DMS53 treated with DMSO at 0.1 percent for 48 hours (cell line): ENCODE results near the gene FFAR2.
"Not testable (repeated sequence)": the region's sequence is repeated elsewhere in the genome, so short reads cannot be mapped to it uniquely, and the experiment has no call there.

Experiments used
- DNase-seq: peaks from one replicate; lab custom pipeline; 2025; ENCODE audit not compliant: unreplicated experiment; lab: John Stamatoyannopoulos, UW

The FFAR2 gene

DNA sequence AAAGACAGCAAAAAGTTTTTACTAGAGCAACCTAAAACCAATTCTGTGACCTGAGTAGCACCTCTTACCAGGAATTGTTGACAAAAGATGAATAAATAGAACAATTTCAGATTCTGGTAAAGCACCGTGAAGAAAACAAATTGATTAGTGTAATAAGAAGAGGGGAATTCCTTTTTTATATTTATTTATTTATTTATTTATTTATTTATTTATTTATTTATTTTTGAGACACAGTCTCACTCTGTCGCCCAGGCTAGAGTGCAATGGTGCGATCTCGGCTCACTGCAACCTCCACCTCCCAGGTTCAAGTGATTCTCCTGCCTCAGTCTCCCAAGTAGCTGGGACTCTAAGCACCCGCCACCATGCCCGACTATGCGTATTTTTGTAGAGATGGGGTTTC, 24.7 kb upstream of the FFAR2 start:
- not testable (repeated sequence) for DNase-seq

DNA sequence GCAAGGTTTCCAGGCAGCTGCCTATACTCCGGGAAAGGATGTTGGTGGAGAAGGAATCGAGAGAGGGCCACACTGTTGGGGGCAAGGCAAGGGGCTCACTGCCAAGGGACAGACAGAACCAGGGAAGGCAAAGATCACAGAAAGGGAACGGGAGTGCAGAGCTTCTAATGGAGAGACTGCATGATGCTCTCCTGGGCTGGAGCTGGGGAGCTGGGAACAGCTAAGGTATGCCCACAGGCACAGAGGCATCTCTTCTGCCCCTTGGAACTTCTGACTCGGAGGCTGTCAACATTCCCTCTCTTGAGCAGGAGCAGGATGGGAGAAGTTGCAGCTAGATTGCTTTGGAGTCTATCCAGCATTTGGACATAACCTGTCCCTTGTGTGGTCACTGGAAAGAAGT, 22.4 kb upstream of the FFAR2 start:
- no peak for DNase-seq

DNA sequence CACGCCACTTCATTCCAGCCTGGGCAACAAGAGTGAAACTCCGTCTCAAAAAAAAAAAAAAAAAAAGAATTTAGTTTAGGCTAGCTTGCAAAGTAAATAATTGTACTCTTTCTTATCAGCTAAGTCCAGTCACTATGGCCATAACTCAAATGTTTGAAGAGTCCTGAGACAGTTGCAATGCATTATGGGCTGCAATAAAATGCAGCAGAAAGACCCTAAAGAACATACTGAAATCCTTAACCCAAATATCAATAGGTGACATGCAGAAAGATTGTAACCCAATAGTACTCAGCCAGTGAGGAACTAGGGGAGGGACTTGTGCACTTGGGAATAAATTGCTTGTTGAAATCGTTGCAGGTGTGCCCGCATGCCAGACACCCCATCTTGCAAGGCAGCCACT, 20.9 kb upstream of the FFAR2 start:
- no peak for DNase-seq

DNA sequence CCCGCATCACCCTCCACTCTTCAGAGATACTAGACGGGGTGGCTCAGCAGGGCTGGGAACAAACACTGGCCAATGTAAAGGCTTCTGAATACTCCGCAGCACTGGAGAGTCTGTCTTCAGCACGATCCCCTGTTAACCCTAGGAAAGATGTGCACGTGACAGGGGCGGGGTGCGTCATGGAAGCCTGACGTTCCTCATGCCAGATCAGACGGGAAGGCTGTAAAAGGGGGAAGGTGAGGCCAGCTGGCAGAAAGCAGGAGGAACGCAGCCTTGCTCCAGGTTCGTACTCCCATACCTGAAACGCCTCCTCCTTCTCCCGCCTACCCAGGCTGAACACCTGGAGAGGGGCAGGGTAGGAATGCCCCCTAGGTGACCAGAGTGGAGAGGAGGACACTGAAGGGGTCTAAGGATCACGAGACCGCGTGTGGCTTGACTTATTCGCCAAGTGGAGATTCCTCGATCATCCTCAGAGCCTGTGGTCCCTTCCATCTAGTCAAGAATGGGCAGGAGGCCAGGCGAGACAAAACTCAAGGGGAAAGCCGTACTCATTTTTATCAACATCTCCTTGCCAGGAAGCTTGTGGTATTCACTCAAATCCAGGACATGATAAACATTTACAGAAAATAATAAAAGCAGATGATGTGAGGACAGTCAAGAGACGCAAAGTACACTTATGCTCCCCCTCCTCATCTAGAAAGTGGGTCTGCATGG, 18.2 kb upstream of the FFAR2 start:
- DNase-seq, result no peak

DNA sequence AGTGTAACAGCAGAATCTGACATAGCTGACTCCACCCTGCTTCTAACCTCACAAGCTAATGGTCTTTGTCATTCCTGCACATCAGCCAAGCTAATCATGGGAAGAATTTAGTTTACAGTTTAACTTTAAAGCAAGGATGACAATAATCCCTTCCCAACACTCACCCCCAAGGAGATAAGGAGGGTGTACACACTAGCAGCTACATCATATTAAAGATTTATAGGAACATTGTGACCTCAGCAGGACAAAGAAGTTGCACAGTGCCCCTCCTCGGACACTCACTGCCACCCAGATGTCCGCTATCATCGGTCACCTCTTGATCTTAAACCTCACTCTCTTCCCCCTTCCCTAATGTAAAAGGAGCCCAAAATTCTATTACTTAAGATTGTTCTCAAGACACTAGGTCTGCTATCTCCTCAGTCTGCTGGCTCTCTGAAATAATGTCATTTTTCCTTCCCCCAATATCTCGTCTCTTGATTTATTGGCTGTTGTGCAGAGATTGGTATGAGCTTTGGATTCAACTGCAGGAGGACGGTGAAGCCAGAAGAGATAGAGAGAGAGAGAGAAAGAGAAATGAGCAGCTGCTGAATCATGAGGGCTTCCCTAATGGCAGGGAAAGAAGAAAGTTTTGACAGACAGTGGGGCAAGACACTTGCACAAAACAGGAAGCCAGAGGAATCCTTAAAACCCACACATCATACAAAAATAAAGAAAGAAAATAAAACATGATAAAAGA, 17.5 kb upstream of the FFAR2 start:
- no peak for DNase-seq

DNA sequence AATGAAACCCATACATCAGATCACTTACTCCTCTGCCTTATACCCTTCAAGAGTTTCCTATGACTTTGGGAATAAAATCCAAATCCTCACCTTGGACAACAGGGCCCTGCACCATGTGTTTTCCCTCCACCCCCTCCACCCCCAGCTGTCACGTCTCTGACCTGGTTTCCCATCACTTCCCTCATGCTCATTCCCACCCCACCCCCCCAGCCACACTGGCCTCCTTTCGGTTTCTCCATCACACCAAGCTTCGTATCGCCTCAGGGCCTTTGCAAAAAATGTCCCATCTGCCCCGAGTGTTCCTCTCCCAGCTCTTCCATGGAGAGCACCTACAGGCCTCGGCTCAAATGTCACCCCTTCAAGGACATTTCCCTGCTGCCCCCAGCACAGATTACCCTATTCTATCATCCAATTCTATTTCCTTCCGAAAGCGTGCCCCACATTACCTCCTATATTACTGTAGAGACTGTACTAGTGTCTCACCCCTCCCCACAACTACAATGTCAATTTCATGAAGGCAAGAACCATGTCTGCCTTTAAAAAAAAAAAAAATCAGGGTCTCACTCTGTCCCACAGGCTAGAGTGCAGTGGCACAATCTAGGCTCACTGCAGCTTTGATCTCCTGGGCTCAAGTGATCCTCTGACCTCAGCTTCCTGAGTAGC, 16.8 kb upstream of the FFAR2 start:
- no peak for DNase-seq

DNA sequence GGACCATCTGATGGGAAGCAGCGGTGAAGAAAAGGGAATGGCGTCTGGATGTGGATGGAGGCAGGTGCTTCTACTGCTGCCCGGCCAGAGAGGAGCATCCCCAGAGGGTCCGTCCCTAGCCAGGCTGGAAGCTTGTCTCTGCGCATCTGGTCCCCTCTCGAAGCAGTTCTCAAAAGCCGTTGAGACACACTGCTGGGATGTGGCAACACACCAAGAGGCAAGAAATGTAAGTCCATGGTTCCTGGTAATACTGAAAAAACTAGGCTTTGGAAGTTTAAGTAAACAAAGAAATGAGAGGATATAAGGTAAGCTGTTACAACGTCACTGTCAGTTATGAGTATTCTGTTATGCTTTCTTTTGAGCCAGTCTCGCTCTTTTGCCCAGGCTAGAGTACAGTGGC, 15.1 kb upstream of the FFAR2 start:
- no peak for DNase-seq

DNA sequence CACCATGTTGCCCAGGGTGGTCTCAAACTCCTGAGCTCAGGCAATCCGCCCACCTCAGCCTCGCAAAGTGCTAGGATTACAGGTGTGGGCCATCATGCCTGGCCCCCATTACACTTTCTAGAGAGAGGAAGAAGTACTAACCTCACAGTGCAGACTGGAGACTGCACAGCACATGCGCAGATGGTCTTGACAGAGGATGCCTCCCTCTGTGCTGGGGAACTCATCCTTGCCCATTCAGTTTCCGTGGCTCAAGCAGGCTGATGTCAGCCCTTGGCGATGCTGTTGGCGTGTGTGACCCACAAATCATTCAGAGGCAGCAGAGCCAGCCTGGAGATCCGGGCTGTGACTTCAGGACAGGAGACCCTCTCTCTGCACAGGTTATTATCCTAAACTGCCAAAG, 14.6 kb upstream of the FFAR2 start:
- no peak for DNase-seq

DNA sequence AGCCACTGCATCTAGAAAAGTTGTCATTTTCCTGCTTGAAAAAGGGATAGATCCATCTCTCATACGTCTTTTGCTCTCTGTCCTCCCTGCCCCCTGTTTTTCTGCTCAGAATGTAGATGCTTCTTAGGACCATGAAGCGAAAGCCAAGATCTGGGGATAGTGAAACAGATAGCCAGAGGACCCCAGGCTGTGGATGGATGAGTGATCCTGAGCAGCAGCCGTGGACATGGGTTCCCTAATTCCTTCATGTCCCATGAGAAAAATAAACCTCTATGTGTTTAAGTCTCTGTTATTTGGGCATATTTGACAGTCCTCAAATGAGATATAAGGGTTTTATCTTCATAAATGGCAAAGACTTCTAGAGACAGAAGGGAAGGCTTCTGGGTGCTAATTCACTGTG, 12.2 kb upstream of the FFAR2 start:
- DNase-seq, result no peak

DNA sequence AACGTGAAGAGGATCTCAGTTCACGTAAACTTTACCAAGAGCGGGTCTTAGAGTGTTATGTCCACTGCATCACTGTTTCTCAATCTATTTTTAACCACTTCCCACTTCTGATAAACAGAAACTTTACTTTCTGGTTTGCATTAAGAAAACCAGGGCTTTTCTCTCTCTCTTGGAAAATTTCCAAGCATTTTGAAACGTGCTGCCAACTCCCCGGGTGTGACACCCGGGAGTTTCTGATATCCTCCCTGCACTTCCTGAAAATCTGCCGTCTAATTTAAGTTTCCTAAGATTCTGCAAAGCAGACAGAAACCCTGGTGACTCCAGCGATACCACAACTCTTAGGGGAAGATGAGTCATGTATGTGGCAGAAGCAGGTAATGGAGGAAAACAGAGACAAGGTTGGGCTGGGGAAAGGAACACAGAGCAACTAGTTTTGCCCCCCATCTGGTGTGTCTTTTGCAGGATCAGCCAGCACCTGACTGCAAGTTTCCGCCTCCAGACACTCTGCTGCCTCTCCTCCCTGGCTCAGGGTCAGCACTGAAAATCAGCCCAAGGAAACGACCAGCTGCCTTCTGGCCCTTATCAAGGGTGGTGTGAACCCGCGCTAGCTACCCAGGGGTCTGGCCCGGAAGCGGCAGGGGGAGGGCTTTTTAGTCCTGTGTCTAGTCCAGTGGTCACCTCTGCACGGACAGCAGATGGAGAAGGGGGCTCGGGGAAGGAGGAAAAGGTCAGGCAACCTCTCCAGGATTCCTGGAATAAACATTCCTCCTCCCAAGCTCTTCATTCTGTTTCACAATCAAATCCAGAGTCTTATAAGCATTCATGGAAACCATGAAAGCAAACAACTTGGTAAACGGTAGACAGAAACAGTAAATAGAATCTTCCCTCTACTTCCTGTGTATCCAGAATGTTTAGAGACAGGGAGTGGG, 11.3 kb upstream of the FFAR2 start:
- DNase-seq, result peak; percentile 63

DNA sequence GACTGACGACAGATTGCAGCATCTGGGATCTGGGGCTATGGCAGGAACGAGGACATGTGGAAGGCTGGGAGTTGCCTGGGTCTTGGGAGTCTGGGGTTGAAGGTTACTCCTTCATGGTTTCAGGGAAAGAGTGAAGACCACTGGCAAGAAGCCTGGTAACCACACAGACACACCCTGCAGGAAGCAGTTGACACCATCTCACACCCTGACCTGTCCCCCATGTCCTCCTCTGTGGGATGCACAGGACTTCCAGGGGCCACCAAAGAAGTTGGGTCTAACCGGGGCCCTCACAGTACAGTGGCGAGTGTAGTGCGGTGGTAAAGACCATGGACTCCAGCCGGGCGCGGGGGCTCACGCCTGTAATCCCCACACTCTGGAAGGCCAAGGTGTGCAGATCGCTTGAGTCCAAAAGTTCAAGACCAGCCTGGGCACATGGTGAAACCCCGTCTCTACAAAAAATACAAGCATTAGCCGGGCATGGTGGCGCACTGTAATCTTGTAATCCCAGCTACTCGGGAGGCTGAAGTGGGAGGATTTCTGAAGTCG, 10.6 kb upstream of the FFAR2 start:
- DNase-seq, result no peak

DNA sequence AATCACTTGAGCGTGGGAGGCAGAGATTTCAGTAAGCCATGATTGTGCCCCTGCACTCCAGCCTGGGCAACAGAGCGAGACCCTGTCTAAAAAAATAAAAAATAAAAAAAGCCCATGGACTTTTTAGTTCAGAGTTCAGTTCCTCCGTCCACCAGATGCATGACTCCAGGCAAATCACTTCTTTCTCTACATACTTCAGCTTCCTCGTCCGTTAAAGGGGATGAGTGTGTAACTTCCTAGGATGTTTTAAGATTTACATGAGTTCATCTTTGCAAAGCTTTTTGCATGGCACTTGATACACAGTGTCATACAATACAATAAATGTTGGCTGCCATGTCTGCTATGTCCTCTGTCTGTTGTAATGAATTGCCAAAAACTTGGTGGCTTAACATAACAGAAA, 10.0 kb upstream of the FFAR2 start:
- DNase-seq, result no peak

DNA sequence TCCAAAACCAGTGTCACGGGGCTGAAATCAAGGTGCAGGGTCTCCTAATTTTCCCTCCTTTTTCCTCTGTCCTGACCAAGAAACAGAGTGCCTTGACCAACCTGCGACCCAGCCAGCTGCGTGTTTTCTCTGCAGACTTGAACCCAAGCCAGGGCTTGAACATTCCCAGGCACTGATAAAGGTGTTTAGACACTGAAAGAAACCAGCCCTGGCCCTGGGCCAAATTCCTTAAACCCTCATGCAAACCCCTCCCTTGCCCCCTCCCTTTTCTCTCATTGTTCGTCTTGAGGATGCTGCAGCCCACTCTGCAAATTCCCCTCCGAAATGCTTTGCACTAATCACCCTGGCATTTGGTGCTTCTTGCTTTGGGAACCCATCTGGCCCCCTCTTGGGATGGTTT, 9.5 kb upstream of the FFAR2 start:
- DNase-seq, result no peak

DNA sequence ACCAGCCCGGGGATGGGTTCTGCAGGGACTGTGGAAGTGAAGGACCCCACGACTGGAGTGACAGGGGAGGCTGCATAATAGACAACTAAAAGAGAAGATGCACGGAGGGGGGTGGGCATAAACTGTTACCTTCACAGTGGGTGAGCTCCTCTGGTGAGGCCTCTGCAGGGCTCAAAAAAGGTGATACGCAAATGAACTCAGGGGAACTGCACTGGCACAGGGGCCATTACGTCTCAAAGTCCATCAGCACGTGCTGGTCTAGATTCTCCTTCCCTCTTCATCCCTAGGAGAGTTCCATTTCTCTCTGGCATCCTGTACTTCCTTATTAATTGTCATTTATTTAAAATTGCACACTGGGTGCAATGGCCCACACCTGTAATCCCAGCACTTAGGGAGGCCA, 8.1 kb upstream of the FFAR2 start:
- DNase-seq, result no peak

DNA sequence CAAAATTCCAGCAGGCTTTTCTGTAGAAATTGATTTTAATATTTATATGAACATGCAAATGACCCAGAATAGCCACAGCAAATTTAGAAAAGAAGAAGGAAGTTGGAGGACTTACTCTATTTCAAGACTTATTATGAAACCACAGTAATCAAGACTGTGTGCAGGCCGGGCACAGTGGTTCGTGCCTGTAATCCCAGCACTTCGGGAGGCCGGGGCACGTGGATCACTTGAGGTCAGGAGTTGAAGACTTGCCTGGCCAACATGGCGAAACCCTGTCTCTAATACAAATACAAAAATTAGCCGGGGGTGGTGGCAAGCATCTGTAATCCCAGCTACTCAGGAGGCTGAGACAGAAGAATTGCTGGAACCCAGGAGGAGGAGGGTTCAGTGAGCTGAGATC, 6.0 kb upstream of the FFAR2 start:
- DNase-seq, result no peak

DNA sequence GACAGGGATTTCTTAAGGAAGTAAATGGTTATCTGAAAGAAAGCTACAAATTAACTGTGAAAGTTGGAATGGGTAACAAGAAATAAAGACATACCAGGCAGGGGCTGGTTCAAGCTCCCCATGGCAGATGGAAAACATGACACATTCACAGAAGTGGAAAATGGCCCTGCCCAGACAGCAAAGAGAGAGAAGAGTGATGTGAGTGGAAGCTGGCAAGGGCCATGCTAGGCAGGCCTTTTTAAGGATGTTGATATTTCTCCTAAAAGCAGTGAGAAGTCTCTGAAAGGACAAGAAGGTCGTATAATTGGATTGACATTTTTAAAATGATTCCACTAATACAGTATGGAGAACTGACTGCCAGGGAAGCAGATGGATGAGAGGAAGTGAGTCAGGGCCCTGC, 3.3 kb upstream of the FFAR2 start:
- no peak for DNase-seq

DNA sequence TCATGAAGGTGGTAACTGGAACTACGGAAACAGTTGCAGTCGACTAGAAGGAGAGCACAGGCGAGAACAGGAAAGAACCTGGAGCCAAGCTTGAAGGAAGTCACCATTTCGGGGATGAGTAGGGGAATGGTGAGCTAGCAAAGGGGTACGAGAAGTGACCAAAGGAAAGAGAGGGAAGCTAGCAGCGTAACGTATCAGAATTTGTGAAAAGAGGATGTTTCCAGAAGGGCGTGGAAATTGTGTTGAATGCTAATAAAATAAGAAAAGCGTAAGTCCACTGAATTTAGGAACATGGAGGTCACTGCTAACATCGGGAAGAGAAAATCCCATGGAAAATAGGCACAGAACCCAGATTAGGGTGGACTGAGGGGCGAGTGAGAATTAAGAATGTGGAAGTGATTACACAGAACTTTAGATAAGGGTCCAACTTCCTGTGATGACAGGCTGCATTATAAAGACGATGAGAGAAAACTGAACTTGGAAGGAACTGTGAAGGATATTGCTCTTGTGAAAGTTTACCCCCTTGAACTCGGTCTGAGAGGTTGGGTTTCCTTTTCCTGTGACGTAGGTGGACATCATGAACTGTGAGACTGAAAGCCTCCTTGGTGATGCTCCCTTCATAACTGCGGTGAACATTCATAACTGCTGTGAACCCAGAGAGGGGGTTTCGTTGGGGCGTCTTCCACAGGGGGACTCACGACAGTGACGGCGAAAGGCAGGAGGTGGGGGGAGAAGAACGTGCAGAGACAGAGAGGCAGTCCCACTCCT, 2.0 kb upstream of the FFAR2 start:
- no peak for DNase-seq

DNA sequence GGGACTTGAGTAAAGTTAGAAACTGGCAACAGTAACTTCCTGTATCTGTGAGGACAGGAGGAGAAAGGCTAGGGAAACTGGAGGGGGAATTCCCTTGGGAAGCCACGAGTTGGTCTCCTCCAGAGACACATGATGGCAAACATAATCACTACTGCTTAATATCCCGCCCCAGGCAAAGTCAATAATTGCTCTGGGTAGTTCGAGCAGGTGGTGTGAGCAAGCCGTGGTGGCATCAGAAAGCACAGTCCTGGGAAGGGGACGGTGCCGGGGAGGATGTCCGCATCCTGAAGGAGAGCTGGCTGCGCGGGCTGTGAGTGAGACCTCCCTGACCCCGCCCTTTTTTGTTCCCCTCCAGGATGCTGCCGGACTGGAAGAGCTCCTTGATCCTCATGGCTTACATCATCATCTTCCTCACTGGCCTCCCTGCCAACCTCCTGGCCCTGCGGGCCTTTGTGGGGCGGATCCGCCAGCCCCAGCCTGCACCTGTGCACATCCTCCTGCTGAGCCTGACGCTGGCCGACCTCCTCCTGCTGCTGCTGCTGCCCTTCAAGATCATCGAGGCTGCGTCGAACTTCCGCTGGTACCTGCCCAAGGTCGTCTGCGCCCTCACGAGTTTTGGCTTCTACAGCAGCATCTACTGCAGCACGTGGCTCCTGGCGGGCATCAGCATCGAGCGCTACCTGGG, 1.4 kb downstream of the FFAR2 start:
- DNase-seq, result peak; percentile 93

DNA sequence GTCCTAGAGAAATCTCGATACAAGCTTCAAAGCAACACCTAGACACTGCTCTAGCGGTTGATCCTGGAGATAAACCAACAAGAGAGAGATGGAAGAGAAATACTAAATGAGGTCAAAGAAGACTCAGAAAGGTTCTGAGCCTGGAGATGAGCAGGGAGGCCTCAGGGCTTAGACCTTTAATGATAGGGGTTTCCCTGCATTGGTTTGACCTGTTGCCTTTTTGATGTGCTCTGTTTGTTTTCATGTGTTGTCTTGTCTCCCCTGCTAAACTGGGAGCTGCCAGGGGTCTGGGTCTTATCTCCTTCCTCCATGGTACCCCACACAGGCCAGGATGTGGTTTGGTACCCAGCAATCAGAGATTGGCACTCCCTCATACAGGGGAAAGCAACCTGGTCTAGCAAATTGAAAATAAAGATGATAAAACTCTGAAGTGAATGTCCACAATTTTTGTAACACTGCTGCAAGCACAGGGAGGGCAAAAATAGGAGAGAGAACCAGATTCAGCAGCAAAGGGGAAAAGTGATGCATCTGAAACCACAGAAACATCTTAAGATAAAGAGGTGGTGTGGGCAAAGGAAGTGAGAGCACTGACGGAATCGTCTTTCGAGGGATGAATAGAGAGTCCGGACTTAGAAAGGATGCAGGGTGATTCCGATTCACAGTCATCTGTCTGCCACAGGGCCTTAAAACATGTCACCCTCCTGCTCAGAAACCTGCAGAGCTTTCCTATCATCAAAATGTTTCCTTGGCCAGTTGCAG, 3.5 kb downstream of the FFAR2 start:
- DNase-seq, result no peak
